HepG2 (cell line): Measurements from ENCODE around the gene HLCS. TPM values are rescaled to one million over a fixed set of nuclear protein-coding genes. Genes with fewer than 3 reads are reported as not detected.
A peak's percentile ranks its signal among the peaks of the same experiment; 100 is the strongest.

ENCODE experiments used
- BORCS8-MEF2B ChIP-seq: sonication (generic); formaldehyde crosslinking; IDR thresholded peaks from 2 replicates; pipeline ENCODE4 v1.8.0; 2022; ENCODE audit warnings: mild to moderate bottlenecking, missing genetic modification reagents
- CBFB ChIP-seq: sonication (generic); formaldehyde crosslinking; IDR thresholded peaks from 2 replicates; pipeline ENCODE4 v1.4.0; 2020; ENCODE audit warnings: missing genetic modification reagents
- CREB1 ChIP-seq, 2 experiments: fragments of 450-650 bp in 1 of 2; IDR thresholded peaks; 2 replicates each; pipeline ENCODE4 v1.6.1; 2016 to 2017; ENCODE audit warnings: control low read depth in 1 of 2, mild to moderate bottlenecking in 1 of 2, missing compliant biosample characterization in 1 of 2, missing genetic modification characterization in 1 of 2
- EZH2 ChIP-seq: conservative IDR thresholded peaks from 2 replicates; pipeline ENCODE4 v1.6.1; 2012; ENCODE audit warnings: mild to moderate bottlenecking, low read depth, low read length, moderate library complexity
- GABPB1 ChIP-seq: IDR thresholded peaks from 2 replicates; pipeline ENCODE4 v1.6.1; 2016; ENCODE audit warnings: mild to moderate bottlenecking, missing genetic modification reagents, moderate library complexity, missing compliant biosample characterization
- KLF9 ChIP-seq: IDR thresholded peaks from 2 replicates; pipeline ENCODE4 v1.6.1; 2016; ENCODE audit warnings: low read depth
- NFKBIZ ChIP-seq: IDR thresholded peaks from 2 replicates; pipeline ENCODE4 v1.6.1; 2018; ENCODE audit warnings: missing genetic modification reagents, missing compliant biosample characterization
- RAD21 ChIP-seq: fragments of 450-650 bp; formaldehyde crosslinking; IDR thresholded peaks from 2 replicates; pipeline ENCODE4 v1.5.0; 2020; ENCODE audit warnings: mild to moderate bottlenecking
- RFXAP ChIP-seq: sonication (generic); formaldehyde crosslinking; IDR thresholded peaks from 2 replicates; pipeline ENCODE4 v1.4.0; 2020; ENCODE audit warnings: missing genetic modification reagents, borderline replicate concordance
- SAP130 ChIP-seq: IDR thresholded peaks from 2 replicates; pipeline ENCODE4 v1.6.1; 2016; ENCODE audit warnings: low read depth
- SIN3A ChIP-seq: IDR thresholded peaks from 2 replicates; pipeline ENCODE4 v1.6.1; 2011; ENCODE audit warnings: low read depth, mild to moderate bottlenecking, control low read depth, low read length, borderline replicate concordance
- ZBTB39 ChIP-seq: sonication (generic); formaldehyde crosslinking; IDR thresholded peaks from 2 replicates; pipeline ENCODE4 v1.5.0; 2020; ENCODE audit warnings: missing genetic modification reagents
- ZFP41 ChIP-seq: sonication (generic); formaldehyde crosslinking; IDR thresholded peaks from 2 replicates; pipeline ENCODE4 v1.4.0; 2020; ENCODE audit warnings: mild to moderate bottlenecking, missing genetic modification reagents, borderline replicate concordance
- ZNF136 ChIP-seq: sonication (generic); formaldehyde crosslinking; IDR thresholded peaks from 2 replicates; pipeline ENCODE4 v1.8.1; 2022; ENCODE audit warnings: low read depth, mild to moderate bottlenecking, moderate library complexity, missing genetic modification reagents
- ZNF30 ChIP-seq: sonication (generic); formaldehyde crosslinking; IDR thresholded peaks from 2 replicates; pipeline ENCODE4 v1.5.0; 2020; ENCODE audit warnings: mild to moderate bottlenecking, missing genetic modification reagents
- ZNF318 ChIP-seq: sonication (generic); formaldehyde crosslinking; IDR thresholded peaks from 2 replicates; pipeline ENCODE4 v1.4.0; 2020; ENCODE audit warnings: mild to moderate bottlenecking, missing genetic modification reagents
- polyA plus RNA-seq, 8 experiments: library from polyadenylated mRNA; depleted of rRNA in 3 of 8; stranded (reverse) in 7 of 8; unstranded in 1 of 8; fragments of >200 nt; fragmentation: Illumina TruSeq in 4 of 8; extraction: Trizol in 4 of 8; gene quantifications; 2 replicates each; pipeline versions ENCODE4 v1.2.1 to v1.2.3, GENCODE V29; 2011 to 2016; ENCODE audit warnings: low read depth in 4 of 8, missing spikeins in 1 of 8, mixed read lengths in 1 of 8; ENCODE audit not compliant: insufficient read depth in 1 of 8
- total RNA-seq, 5 experiments: library from RNA; depleted of rRNA; stranded (reverse); fragments of >200 nt; fragmentation: Illumina TruSeq; extraction: Trizol; gene quantifications; 2 replicates each; pipeline ENCODE4 v1.2.3, GENCODE V29; 2016; ENCODE audit warnings: low read depth in 1 of 5
- TF ChIP-seq, protein P1 (sequence below): sonication (generic); formaldehyde crosslinking; IDR thresholded peaks from 2 replicates; pipeline ENCODE4 v1.4.0; 2020; ENCODE audit warnings: missing genetic modification reagents, mild to moderate bottlenecking, borderline replicate concordance

Gene HLCS
- total and polyA plus RNA-seq, 2 of the 13 experiments (the other 11 are each of a cell fraction or from before 2014, with no cell fraction given): 7.9 to 12.3 TPM

DNA sequence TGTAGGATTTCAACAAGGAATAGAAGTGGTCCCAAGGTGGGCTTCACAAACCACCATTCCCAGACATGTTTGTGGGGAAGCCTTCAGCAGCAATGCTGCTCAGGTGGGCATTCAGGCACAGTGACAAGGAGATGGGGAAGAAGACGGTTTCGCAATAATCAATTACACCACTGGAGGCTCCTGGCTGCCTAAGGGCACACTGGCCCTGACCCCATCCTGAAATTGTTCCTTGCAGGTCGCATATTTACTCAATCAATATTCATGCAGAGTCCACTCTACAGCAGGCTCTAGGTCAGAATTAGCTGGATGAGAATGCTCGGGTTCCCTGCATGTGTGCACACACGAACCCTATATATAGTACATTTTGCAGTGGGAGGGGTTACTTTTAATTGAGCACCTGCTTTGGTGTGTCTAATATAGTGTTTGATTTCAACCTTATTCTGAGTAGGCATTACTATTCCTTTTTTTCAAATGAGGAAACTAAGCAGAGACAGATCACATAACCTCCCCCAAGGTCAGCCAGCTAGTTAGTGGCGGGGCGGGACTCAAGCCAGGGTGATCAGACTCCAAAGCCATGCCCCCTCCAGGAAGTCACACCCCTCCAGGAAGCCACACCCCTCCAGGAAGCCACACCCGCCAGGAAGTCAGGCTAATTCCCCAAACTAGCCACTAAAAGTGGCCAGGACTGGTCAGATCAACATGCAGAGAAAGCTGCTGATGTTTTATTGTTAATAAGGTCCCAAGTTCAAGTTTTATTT lies 106.5 kb downstream of the HLCS start (continued):
- TF ChIP-seq ZBTB39 (CRISPR knock-in tag): no peak; the same call in 1 of the 2 replicates
- TF ChIP-seq GABPB1 (CRISPR knock-in tag): peak; percentile 52
- peak; percentile 66 for TF ChIP-seq SAP130 (CRISPR knock-in tag)
- TF ChIP-seq ZNF30 (CRISPR knock-in tag): no peak
- TF ChIP-seq ZNF136 (CRISPR knock-in tag): no peak
- no peak for TF ChIP-seq KLF9
- no peak for TF ChIP-seq RAD21
- no peak for TF ChIP-seq EZH2
- TF ChIP-seq BORCS8-MEF2B (CRISPR knock-in tag): no peak
- TF ChIP-seq CREB1 (IDR thresholded peaks at IDR 0.05): no peak
- TF ChIP-seq CREB1 (CRISPR knock-in tag; IDR thresholded peaks at IDR 0.05): peak; percentile 69
- no peak for TF ChIP-seq SIN3A
- TF ChIP-seq NFKBIZ (CRISPR knock-in tag): 0 out of 2 replicates have a peak, but pooled peaks have one; percentile 55
- TF ChIP-seq, protein P1, sequence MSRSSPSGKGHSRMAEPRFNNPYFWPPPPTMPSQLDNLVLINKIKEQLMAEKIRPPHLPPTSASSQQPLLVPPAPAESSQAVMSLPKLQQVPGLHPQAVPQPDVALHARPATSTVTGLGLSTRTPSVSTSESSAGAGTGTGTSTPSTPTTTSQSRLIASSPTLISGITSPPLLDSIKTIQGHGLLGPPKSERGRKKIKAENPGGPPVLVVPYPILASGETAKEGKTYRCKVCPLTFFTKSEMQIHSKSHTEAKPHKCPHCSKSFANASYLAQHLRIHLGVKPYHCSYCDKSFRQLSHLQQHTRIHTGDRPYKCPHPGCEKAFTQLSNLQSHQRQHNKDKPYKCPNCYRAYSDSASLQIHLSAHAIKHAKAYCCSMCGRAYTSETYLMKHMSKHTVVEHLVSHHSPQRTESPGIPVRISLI (CRISPR knock-in tag): no peak
- no peak for TF ChIP-seq ZFP41
- 0 out of 2 replicates have a peak, but pooled peaks have one; percentile 46 for TF ChIP-seq RFXAP
- no peak for TF ChIP-seq ZNF318 (CRISPR knock-in tag)
- TF ChIP-seq CBFB (CRISPR knock-in tag): no peak
